GM19328 (cell line): Measurements from ENCODE around the gene GID8.

Source experiments
- ATAC-seq: cut with Tn5 transposase; IDR thresholded peaks from one replicate; pipeline ENCODE4 v1.9.1; 2021; ENCODE audit warnings: mild to moderate bottlenecking, moderate library complexity; ENCODE audit not compliant: unreplicated experiment

GID8 gene

GRCh38 chr20:62968378-62969178 lies 30.6 kb downstream of the GID8 start:
- ATAC-seq = no peak

- ATAC-seq = no peak
Measured at GRCh38 chr20:62969179-62969760, 31.3 kb downstream of the GID8 start.

GRCh38 chr20:62969939-62970306 lies 32.0 kb downstream of the GID8 start:
- no peak for ATAC-seq

- no peak for ATAC-seq
Measured at GRCh38 chr20:62970307-62971210, 32.6 kb downstream of the GID8 start.

GRCh38 chr20:62971211-62971949 lies 33.4 kb downstream of the GID8 start:
- ATAC-seq = no peak

- peak; percentile 64 for ATAC-seq
Measured at GRCh38 chr20:62971950-62972844, 34.2 kb downstream of the GID8 start.

GRCh38 chr20:62972845-62973745 lies 35.1 kb downstream of the GID8 start:
- ATAC-seq = no peak

- ATAC-seq = no peak
Measured at GRCh38 chr20:62975251-62975760, 37.4 kb downstream of the GID8 start.

GRCh38 chr20:62975812-62976508 lies 38.0 kb downstream of the GID8 start:
- no peak for ATAC-seq

- no peak for ATAC-seq
Measured at GRCh38 chr20:62976886-62977285, 38.9 kb downstream of the GID8 start.

GRCh38 chr20:62977613-62978560 lies 39.9 kb downstream of the GID8 start:
- ATAC-seq = peak; percentile 59

GRCh38 chr20:62978561-62978943 lies 40.6 kb downstream of the GID8 start:
- no peak for ATAC-seq

GRCh38 chr20:62979310-62979709 lies 41.4 kb downstream of the GID8 start:
- ATAC-seq = no peak

GRCh38 chr20:62979876-62980373 lies 42.0 kb downstream of the GID8 start:
- ATAC-seq = no peak

- ATAC-seq = no peak
Measured at GRCh38 chr20:62980380-62980960, 42.5 kb downstream of the GID8 start.

- no peak for ATAC-seq
Measured at GRCh38 chr20:62980970-62981369, 43.0 kb downstream of the GID8 start.
